HG03439 (cell line): ENCODE data around the gene RAD23A.
"Not testable (repeated sequence)": the region's sequence is repeated elsewhere in the genome, so short reads cannot be mapped to it uniquely, and the experiment has no call there.

Source experiments
- ATAC-seq: cut with Tn5 transposase; IDR thresholded peaks from one replicate; pipeline ENCODE4 v1.9.1; 2021; ENCODE audit warnings: mild to moderate bottlenecking, moderate library complexity; ENCODE audit not compliant: unreplicated experiment

RAD23A gene

DNA sequence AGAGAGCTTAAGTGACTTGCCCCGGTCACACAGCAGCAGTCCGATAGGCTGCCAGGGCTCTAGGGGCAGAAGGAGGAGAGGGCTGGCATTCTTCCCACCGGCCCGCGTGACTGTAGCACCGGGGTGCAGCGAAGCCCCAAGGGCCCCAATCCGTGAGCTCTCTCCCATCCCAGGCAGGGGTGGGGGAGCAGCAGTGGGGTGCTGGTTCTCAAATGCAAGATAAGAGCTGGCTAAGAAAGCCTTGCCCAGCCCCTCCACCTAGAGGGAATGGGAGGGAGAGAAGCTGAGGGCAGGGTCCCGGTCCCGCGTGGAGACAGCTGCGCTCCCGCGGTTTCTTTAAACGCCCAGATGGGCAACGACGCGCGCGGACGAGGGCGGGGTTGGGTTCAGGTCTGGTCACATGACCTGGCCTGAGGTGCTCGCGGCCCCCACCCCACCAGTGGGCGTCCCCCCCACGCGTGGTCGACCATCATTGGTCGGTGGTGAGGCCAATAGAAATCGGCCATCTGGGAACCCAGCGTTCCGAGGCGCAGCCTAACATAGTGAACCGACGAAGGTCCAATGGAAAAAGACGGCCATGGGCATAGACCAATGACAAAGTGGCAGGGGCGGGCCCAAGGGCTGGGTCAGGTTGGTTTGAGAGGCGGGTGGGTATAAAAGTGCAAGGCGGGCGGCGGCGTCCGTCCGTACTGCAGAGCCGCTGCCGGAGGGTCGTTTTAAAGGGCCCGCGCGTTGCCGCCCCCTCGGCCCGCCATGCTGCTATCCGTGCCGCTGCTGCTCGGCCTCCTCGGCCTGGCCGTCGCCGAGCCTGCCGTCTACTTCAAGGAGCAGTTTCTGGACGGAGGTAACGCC is 7.5 kb upstream of the RAD23A start, which contains the start of gene CALR:
TSS of gene CALR (plus strand) at position 683 of the 852 bp plus-strand sequence. CDS start at position 754, 71 bp downstream.
- peak; percentile 84 for ATAC-seq

DNA sequence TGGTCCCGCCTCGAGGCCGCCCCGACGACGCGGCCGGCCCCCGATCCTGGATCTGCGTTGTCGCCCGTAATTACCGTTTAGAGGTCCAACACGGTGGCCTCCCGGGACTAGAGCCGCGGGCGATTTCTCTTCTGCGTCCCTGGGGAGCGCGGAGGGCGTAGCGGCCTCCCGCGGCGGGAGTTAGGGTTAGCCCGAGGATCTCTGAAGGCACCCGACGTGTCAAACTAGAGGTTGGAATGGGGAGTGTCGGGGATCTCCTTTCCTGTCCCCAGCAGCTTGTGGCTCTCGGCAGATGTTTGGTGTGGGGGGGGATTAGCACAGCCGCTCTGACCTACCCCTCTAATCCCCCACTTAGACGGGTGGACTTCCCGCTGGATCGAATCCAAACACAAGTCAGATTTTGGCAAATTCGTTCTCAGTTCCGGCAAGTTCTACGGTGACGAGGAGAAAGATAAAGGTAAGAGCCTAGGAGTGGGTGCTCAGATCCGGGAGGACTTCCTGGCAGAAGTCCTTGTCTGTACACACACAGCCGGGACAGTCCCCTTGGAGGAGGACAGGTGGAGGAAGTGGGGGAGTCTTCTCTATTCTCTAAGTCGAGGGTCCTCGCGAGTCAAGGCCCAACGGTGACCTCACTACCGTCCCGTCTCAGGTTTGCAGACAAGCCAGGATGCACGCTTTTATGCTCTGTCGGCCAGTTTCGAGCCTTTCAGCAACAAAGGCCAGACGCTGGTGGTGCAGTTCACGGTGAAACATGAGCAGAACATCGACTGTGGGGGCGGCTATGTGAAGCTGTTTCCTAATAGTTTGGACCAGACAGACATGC is 6.7 kb upstream of the RAD23A start:
- ATAC-seq, result peak; percentile 6

- no peak for ATAC-seq
Measured at GRCh38 chr19:12939975-12940423, 5.7 kb upstream of the RAD23A start.

- no peak for ATAC-seq
Measured at GRCh38 chr19:12940897-12941296, 4.8 kb upstream of the RAD23A start.

GRCh38 chr19:12943437-12944044 is 2.1 kb upstream of the RAD23A start:
- ATAC-seq, result no peak

- no peak for ATAC-seq
Measured at GRCh38 chr19:12944104-12944674, 1.5 kb upstream of the RAD23A start.

DNA sequence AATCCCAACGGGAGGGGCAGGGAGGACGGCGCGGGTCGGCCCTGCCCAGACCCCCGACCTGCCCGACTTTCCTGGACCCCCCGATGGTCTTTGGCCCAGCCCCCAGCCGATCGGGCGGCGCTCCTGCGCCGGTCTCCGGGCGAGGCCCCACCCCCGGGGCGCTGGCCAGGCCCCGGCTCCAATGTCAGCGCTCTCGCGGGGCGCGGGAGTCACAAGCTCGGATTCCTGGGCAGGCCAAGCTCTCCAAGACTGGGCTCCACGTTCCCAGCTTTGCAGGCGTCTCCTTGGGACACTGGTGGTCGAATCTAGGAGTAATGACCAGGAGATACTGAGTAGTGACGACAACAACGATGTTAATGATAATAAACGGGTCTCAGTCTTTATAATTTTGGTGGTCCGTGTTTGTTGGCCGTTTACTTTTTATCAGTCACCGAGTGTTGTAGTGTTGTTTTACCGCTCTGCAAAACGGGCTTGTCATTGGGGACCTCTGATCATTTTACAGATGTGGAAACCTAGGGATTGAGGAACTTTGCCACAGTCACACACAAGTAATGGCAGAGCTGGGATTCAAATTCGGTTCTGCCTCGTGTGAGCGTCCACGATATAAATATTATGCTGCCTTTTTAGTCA is 545 bp downstream of the RAD23A start:
- ATAC-seq, result peak; percentile 13

GRCh38 chr19:12946731-12947496 is 1.3 kb downstream of the RAD23A start:
- ATAC-seq, result no peak

DNA sequence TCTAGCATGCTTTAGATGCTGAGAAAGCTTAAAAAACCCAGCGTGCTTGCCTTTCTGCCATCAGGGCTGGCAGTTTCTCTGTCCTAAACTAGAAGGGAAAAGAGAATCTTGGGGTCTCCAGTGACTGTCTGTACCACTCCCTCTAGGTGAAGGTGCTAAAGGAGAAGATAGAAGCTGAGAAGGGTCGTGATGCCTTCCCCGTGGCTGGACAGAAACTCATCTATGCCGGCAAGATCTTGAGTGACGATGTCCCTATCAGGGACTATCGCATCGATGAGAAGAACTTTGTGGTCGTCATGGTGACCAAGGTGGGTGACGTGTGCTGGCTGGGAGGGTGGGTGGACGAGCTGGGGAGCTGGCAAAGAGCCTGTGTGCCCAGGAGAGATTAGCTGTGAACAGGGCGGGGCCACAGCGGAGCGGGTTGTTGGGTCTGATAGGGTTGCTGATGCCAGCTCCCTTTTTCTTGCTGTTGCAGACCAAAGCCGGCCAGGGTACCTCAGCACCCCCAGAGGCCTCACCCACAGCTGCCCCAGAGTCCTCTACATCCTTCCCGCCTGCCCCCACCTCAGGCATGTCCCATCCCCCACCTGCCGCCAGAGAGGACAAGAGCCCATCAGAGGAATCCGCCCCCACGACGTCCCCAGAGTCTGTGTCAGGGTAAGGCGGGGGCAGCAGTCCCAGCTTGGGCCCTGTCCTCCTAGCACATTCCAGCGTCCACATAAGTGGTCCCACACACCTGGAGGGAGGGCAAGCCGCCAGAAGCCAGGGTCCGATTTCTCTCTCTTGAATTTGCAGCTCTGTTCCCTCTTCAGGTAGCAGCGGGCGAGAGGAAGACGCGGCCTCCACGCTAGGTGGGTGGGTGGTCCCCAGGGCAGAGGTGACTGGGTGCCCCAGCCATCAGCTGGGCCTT is 2.3 kb downstream of the RAD23A start:
- ATAC-seq, result no peak

GRCh38 chr19:12948612-12949362 is 3.1 kb downstream of the RAD23A start:
- ATAC-seq, result no peak

GRCh38 chr19:12949363-12950283 is 4.0 kb downstream of the RAD23A start:
- no peak for ATAC-seq

- not testable (repeated sequence) for ATAC-seq
Measured at GRCh38 chr19:12952050-12952449, 6.4 kb downstream of the RAD23A start.

DNA sequence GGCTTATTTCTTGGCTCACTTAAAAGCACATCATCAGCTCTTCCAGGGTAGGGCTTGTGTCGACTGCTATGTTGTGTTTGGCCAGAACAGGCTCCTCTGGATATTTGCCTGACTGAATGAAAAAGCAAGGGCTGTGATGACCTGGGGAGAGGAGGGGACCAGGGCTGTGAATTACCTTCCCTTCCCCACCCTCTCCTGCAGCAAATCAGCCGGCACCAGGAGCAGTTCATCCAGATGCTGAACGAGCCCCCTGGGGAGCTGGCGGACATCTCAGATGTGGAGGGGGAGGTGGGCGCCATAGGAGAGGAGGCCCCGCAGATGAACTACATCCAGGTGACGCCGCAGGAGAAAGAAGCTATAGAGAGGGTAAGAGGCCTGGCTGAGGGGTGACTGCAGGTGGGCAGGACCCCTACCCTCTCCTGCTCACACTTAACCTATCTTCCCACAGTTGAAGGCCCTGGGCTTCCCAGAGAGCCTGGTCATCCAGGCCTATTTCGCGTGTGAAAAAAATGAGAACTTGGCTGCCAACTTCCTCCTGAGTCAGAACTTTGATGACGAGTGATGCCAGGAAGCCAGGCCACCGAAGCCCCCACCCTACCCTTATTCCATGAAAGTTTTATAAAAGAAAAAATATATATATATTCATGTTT is 7.0 kb downstream of the RAD23A start:
- ATAC-seq, result no peak

GRCh38 chr19:12953138-12953798 is 7.6 kb downstream of the RAD23A start:
- no peak for ATAC-seq

- ATAC-seq, result no peak
Measured at GRCh38 chr19:12953799-12954611, 8.3 kb downstream of the RAD23A start.
